SU-DHL-6 (cell line): Measurements from ENCODE around the gene GPR142.

Source experiments
- H2AFZ ChIP-seq: fragments of 200-600 bp; sonication (generic); 2 replicates; pipeline ENCODE4 v1.6.1; 2014; ENCODE audit warnings: low read depth, mild to moderate bottlenecking, moderate library complexity, mixed read lengths, antibody characterized with exemption, low read length; ENCODE audit not compliant: severe bottlenecking
- H3F3A ChIP-seq: fragments of 200-600 bp; shearing (Covaris generic); 2 replicates; pipeline ENCODE4 v1.6.0; 2016; ENCODE audit warnings: antibody characterized with exemption, mild to moderate bottlenecking; ENCODE audit not compliant: insufficient read depth
- H3K27ac ChIP-seq: fragments of 200-600 bp; sonication (generic); 2 replicates; pipeline ENCODE4 v1.5.1; 2016; ENCODE audit warnings: low read depth, mild to moderate bottlenecking, low read length, moderate library complexity, mixed read lengths
- H3K27me3 ChIP-seq: fragments of 200-600 bp; sonication (generic), shearing (Covaris generic); 2 replicates; pipeline ENCODE4 v1.6.0; 2014; ENCODE audit warnings: mild to moderate bottlenecking, low read length
- H3K36me3 ChIP-seq: fragments of 200-600 bp; sonication (generic); 2 replicates; pipeline ENCODE4 v1.6.1; 2014; ENCODE audit warnings: mild to moderate bottlenecking, low read length, mixed read lengths
- H3K4me2 ChIP-seq: fragments of 300-600, 200-600 bp; shearing (Covaris generic), sonication (generic); 2 replicates; pipeline ENCODE4 v1.6.0; 2014; ENCODE audit warnings: low read length, low read depth, mild to moderate bottlenecking; ENCODE audit not compliant: poor library complexity, severe bottlenecking
- H3K4me3 ChIP-seq: fragments of 200-600 bp; sonication (generic); 2 replicates; pipeline ENCODE4 v1.5.1; 2014; ENCODE audit warnings: antibody characterized with exemption, low read length, mild to moderate bottlenecking, mixed read lengths; ENCODE audit not compliant: insufficient read depth, poor library complexity, severe bottlenecking
- H3K79me2 ChIP-seq: fragments of 200-600 bp; sonication (generic); 2 replicates; pipeline ENCODE4 v1.6.1; 2014; ENCODE audit warnings: mild to moderate bottlenecking, low read length, moderate library complexity; ENCODE audit not compliant: insufficient read depth
- H3K9ac ChIP-seq: fragments of 200-600 bp; sonication (generic); 2 replicates; pipeline ENCODE4 v1.7.0; 2014; ENCODE audit warnings: mild to moderate bottlenecking, low read length
- H3K9me2 ChIP-seq: fragments of 200-600 bp; sonication (generic); replicated peaks from 2 replicates; pipeline ENCODE4 v1.6.1; 2014; ENCODE audit warnings: low read length; ENCODE audit not compliant: insufficient read depth
- H3K9me3 ChIP-seq: fragments of 200-600 bp; sonication (generic); 2 replicates; pipeline ENCODE4 v1.6.1; 2014; ENCODE audit warnings: low read length, mixed read lengths; ENCODE audit not compliant: insufficient read depth
- H4K20me1 ChIP-seq: fragments of 200-600 bp; sonication (generic); 2 replicates; pipeline ENCODE4 v1.6.1; 2014; ENCODE audit warnings: low read depth, mild to moderate bottlenecking, antibody characterized with exemption, low read length, moderate library complexity, mixed read lengths
- EZH2phosphoT487 ChIP-seq: fragments of 200-600 bp; sonication (generic), shearing (Covaris generic); conservative IDR thresholded peaks from 2 replicates; pipeline ENCODE4 v1.6.1; 2018; ENCODE audit warnings: mild to moderate bottlenecking, antibody characterized with exemption, low read length, moderate library complexity, mixed read lengths
- TF ChIP-seq, protein P1 (sequence below): fragments of 200-600 bp; sonication (generic); IDR thresholded peaks from one replicate; pipeline ENCODE4 v1.5.1; 2017; ENCODE audit warnings: antibody characterized with exemption, mild to moderate bottlenecking, low read length, moderate library complexity; ENCODE audit not compliant: insufficient read depth, poor library complexity, severe bottlenecking

GPR142 gene

DNA sequence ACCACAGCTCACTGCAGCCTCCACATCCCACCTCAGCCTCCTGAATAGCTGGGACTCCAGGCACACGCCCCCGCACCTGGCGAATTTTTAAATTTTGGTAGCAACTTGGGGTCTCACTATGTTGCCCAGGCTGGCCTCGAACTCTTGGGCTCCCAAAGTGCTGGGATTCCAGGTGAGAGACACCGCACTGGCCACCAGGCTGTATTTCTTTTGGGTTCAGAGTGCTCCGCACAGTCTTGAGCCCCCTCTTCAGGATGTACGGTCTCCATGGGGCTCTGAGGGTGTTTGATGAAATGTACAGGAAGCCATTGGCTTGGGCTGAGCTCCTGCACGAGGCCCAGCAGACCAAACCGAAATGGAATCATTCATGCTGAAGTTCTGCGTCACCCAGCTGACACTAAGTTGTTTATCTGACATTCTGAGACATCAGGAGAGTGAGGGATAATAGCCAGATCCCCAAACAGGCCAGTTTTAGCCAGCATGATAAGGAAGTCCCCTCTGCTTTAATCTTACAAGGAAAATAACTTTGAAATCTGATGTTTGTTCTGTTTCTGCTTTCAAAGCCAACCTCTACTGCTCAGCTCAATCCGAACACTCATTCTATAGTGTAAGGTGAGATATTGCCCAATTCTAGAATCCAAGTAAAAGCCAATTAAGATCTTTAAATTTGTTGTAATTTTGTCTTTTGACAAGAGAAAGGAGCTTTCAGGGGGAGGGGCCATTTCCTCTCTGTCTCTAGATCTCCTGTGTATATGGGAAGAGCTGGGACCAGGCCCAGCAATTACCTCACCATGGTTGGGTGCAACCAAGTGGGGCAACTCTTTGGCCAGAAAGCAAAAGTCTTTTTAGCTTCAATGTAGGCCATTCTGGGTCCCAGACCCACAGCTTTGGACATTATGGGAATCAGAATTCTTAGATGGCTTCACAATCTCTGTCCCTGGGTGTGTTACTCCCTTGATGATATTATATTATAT is 23.7 kb downstream of the GPR142 start:
- H3F3A ChIP-seq: no peaks in the 10 kb centered on the region
- H4K20me1 ChIP-seq: no peaks in the 10 kb centered on the region
- no peaks in the 10 kb centered on the region for H3K9me3 ChIP-seq
- H3K27ac ChIP-seq: no peak overlapping the region
- H3K79me2 ChIP-seq: no peaks in the 10 kb centered on the region
- no peak overlapping the region for H3K9ac ChIP-seq
- H2AFZ ChIP-seq: no peak overlapping the region
- H3K36me3 ChIP-seq: no peaks in the 10 kb centered on the region
- no peak overlapping the region for H3K4me2 ChIP-seq
- no peaks in the 10 kb centered on the region for H3K27me3 ChIP-seq
- no peak for TF ChIP-seq EZH2phosphoT487
- TF ChIP-seq, protein P1, sequence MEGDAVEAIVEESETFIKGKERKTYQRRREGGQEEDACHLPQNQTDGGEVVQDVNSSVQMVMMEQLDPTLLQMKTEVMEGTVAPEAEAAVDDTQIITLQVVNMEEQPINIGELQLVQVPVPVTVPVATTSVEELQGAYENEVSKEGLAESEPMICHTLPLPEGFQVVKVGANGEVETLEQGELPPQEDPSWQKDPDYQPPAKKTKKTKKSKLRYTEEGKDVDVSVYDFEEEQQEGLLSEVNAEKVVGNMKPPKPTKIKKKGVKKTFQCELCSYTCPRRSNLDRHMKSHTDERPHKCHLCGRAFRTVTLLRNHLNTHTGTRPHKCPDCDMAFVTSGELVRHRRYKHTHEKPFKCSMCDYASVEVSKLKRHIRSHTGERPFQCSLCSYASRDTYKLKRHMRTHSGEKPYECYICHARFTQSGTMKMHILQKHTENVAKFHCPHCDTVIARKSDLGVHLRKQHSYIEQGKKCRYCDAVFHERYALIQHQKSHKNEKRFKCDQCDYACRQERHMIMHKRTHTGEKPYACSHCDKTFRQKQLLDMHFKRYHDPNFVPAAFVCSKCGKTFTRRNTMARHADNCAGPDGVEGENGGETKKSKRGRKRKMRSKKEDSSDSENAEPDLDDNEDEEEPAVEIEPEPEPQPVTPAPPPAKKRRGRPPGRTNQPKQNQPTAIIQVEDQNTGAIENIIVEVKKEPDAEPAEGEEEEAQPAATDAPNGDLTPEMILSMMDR: no peak
- H3K9me2 ChIP-seq: no peaks in the 10 kb centered on the region
- H3K4me3 ChIP-seq: no peak overlapping the region

GRCh38 chr17:74391771-74392170 is 24.5 kb downstream of the GPR142 start:
- H3K9me3 ChIP-seq: no peaks in the 10 kb centered on the region
- no peak overlapping the region for H2AFZ ChIP-seq
- no peaks in the 10 kb centered on the region for H3F3A ChIP-seq
- H3K4me3 ChIP-seq: no peak overlapping the region
- H3K9me2 ChIP-seq: no peaks in the 10 kb centered on the region
- TF ChIP-seq EZH2phosphoT487: no peak
- TF ChIP-seq, protein P1: no peak
- H4K20me1 ChIP-seq: no peaks in the 10 kb centered on the region
- no peaks in the 10 kb centered on the region for H3K36me3 ChIP-seq
- H3K27me3 ChIP-seq: no peaks in the 10 kb centered on the region
- no peak overlapping the region for H3K27ac ChIP-seq
- no peaks in the 10 kb centered on the region for H3K79me2 ChIP-seq
- H3K9ac ChIP-seq: no peak overlapping the region
- H3K4me2 ChIP-seq: no peak overlapping the region

- Histone ChIP-seq H3K4me3 (no peak overlapping the region), H4K20me1 (no peaks in the 10 kb centered on the region), H3K9me2 (no peaks in the 10 kb centered on the region), H3K27ac (no peak overlapping the region), H3F3A (no peaks in the 10 kb centered on the region), H3K36me3 (no peaks in the 10 kb centered on the region), H3K27me3 (no peaks in the 10 kb centered on the region), H3K79me2 (no peaks in the 10 kb centered on the region), H2AFZ (no peak overlapping the region), H3K4me2 (no peak overlapping the region), H3K9me3 (no peaks in the 10 kb centered on the region), H3K9ac (no peak overlapping the region)
- TF ChIP-seq, protein P1: no peak
- no peak for TF ChIP-seq EZH2phosphoT487
These were observed 25.5 kb downstream of the GPR142 start for GRCh38 chr17:74392848-74393247.
